Liver (tissue), 9 donors: ENCODE measurements around the gene PTRH1. TPM values are rescaled to one million over a fixed set of nuclear protein-coding genes. Genes with fewer than 3 reads are reported as not detected.

ENCODE experiments used
- DNase-seq: peaks from one replicate; pipeline ENCODE4 v3.0.0-alpha.2; 2017; ENCODE audit warnings: low spot score
- H3K27ac ChIP-seq, 2 donors: one replicate each; pipeline ENCODE4 v1.7.0; 2013; ENCODE audit warnings: inconsistent platforms in 2 of 2, low read length in 2 of 2, control low read depth in 1 of 2, low read depth in 1 of 2, mild to moderate bottlenecking in 1 of 2
- H3K27me3 ChIP-seq, 4 donors: one replicate each; pipeline versions ENCODE4 v1.6.1 to v1.7.0; 2013; ENCODE audit warnings: low read length in 3 of 4, inconsistent platforms in 1 of 4, mild to moderate bottlenecking in 1 of 4, moderate library complexity in 1 of 4; ENCODE audit not compliant: control insufficient read depth in 4 of 4, insufficient read depth in 4 of 4
- H3K36me3 ChIP-seq, 4 donors: one replicate each; pipeline versions ENCODE4 v1.6.1 to v1.7.0; 2013; ENCODE audit warnings: low read length in 3 of 4, mild to moderate bottlenecking in 3 of 4, low read depth in 1 of 4, moderate library complexity in 1 of 4; ENCODE audit not compliant: control insufficient read depth in 4 of 4, insufficient read depth in 3 of 4
- H3K4me1 ChIP-seq, 4 donors: one replicate each; pipeline versions ENCODE4 v1.6.1 to v1.7.0; 2013; ENCODE audit warnings: low read length in 3 of 4, mild to moderate bottlenecking in 3 of 4, moderate library complexity in 1 of 4; ENCODE audit not compliant: control insufficient read depth in 4 of 4, insufficient read depth in 4 of 4
- H3K4me3 ChIP-seq, 3 donors: one replicate each; pipeline versions ENCODE4 v1.6.1 to v1.7.0; 2013; ENCODE audit warnings: low read length in 3 of 3, control low read depth in 1 of 3, low read depth in 1 of 3, mild to moderate bottlenecking in 1 of 3
- H3K9ac ChIP-seq, 2 donors: one replicate each; pipeline ENCODE4 v1.7.0; 2013; ENCODE audit warnings: low read length in 2 of 2, mild to moderate bottlenecking in 2 of 2, moderate library complexity in 2 of 2, control low read depth in 1 of 2, low read depth in 1 of 2
- H3K9me3 ChIP-seq, 4 donors: one replicate each; pipeline versions ENCODE4 v1.6.1 to v1.7.0; 2013; ENCODE audit warnings: low read length in 3 of 4; ENCODE audit not compliant: control insufficient read depth in 4 of 4
- EGR1 ChIP-seq, 2 donors: IDR thresholded peaks; 2 replicates each; pipeline ENCODE4 v1.6.1; 2016 to 2018; ENCODE audit warnings: antibody characterized with exemption in 2 of 2, low read depth in 2 of 2
- FOXA1 ChIP-seq: IDR thresholded peaks from 2 replicates; pipeline ENCODE4 v1.6.1; 2016; ENCODE audit warnings: antibody characterized with exemption
- FOXA2 ChIP-seq: IDR thresholded peaks from 2 replicates; pipeline ENCODE4 v1.6.1; 2016; ENCODE audit warnings: antibody characterized with exemption
- GABPA ChIP-seq, 2 donors: IDR thresholded peaks in 1 of 2; conservative IDR thresholded peaks in 1 of 2; 2 replicates each; pipeline ENCODE4 v1.6.1; 2016; ENCODE audit warnings: antibody characterized with exemption in 2 of 2, mild to moderate bottlenecking in 1 of 2, moderate library complexity in 1 of 2
- HNF4A ChIP-seq, 2 donors: conservative IDR thresholded peaks; 2 replicates each; pipeline ENCODE4 v1.6.1; 2016; ENCODE audit warnings: antibody characterized with exemption in 2 of 2, mild to moderate bottlenecking in 2 of 2
- HNF4G ChIP-seq: IDR thresholded peaks from 2 replicates; pipeline ENCODE4 v1.6.1; 2016; ENCODE audit warnings: antibody characterized with exemption
- JUND ChIP-seq, 2 donors: IDR thresholded peaks; 2 replicates each; pipeline ENCODE4 v1.6.1; 2016; ENCODE audit warnings: antibody characterized with exemption in 2 of 2
- NR2F2 ChIP-seq: IDR thresholded peaks from 2 replicates; pipeline ENCODE4 v1.6.1; 2016; ENCODE audit warnings: antibody characterized with exemption
- RAD21 ChIP-seq, 2 donors: IDR thresholded peaks; 2 replicates each; pipeline ENCODE4 v1.6.1; 2016; ENCODE audit warnings: antibody characterized with exemption in 2 of 2, mild to moderate bottlenecking in 2 of 2
- RXRA ChIP-seq, 2 donors: IDR thresholded peaks; 2 replicates each; pipeline ENCODE4 v1.6.1; 2017 to 2018; ENCODE audit warnings: antibody characterized with exemption in 2 of 2, mild to moderate bottlenecking in 1 of 2
- SP1 ChIP-seq: IDR thresholded peaks from 2 replicates; pipeline ENCODE4 v1.6.1; 2018; ENCODE audit warnings: antibody characterized with exemption, mild to moderate bottlenecking
- TAF1 ChIP-seq: conservative IDR thresholded peaks from 2 replicates; pipeline ENCODE4 v1.6.1; 2016; ENCODE audit warnings: antibody characterized with exemption, mild to moderate bottlenecking
- YY1 ChIP-seq: IDR thresholded peaks from 2 replicates; pipeline ENCODE4 v1.6.1; 2016; ENCODE audit warnings: antibody characterized with exemption, mild to moderate bottlenecking
- WGBS: extraction: QIAGEN DNeasy Blood & Tissue Kit; methylation state at CpG from one replicate; pipeline ENCODE4 v1.1.7; 2013; 5-methylcytosine and 5-hydroxymethylcytosine counted together
- polyA plus RNA-seq, 2 donors: library from polyadenylated mRNA; stranded (reverse) in 1 of 2; unstranded in 1 of 2; fragments of 200-250 nt in 1 of 2; fragments of >200 nt in 1 of 2; fragmentation: Nextera tagmentation in 1 of 2; extraction: Ambion mirVana in 1 of 2; gene quantifications; one replicate each; pipeline versions ENCODE4 v1.2.1 to v1.2.3, GENCODE V29; 2013 to 2015
- total RNA-seq, 2 donors: library from RNA; depleted of rRNA; stranded (reverse); fragments of >200 nt; gene quantifications; one replicate each; pipeline ENCODE4 v1.2.3, GENCODE V29; 2014
- TF ChIP-seq, protein P1 (sequence below): fragments of 150-350 bp; IDR thresholded peaks from 2 replicates; pipeline ENCODE4 v1.5.1; 2017; ENCODE audit warnings: improper control_type of control experiment, low read depth, low read length; ENCODE audit not compliant: missing input control
- TF ChIP-seq, protein P2 (sequence below): IDR thresholded peaks from 2 replicates; pipeline ENCODE4 v1.6.1; 2016; ENCODE audit warnings: antibody characterized with exemption
- TF ChIP-seq, protein P3 (sequence below): IDR thresholded peaks from 2 replicates; pipeline ENCODE4 v1.6.1; 2016; ENCODE audit warnings: antibody characterized with exemption
- TF ChIP-seq, protein P4 (sequence below): IDR thresholded peaks from 2 replicates; pipeline ENCODE4 v1.6.1; 2016; ENCODE audit warnings: antibody characterized with exemption
- donor health status: healthy.
- donor health status: healthy.
- donor health status: healthy.
- donor health status: healthy.
- donor health status: healthy.

Gene PTRH1
- total and polyA plus RNA-seq, 4 donors, result 6.7 to 21.6 (median 9.7) TPM

DNA sequence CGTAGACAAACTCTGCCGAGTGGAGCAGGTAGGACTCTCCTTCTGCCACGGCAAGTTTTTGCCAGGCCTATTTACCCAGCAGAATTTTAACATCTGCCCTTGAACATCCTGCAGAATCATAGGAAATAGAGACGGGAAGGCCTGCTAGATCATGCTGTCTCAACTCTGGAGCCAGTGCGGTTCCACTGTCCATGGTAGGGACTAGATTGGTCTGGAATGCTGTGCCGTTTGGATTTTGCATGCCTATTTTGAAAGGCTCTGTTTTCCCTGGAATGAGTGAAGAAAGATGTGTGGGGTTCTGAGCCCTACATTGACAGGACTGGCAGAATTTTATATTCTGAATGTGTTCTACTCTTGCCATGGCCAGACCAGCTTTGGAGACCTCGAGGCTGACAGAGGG, 42.2 kb downstream of the PTRH1 start:
- H3K4me3 ChIP-seq, result no peak overlapping the region
- no peak for DNase-seq
- 87% methylated on average over 7 of the region's 7 CpGs for WGBS
- no peaks in the 10 kb centered on the region for H3K27me3 ChIP-seq
- no peaks in the 10 kb centered on the region for H3K4me1 ChIP-seq
- H3K9ac ChIP-seq, result no peak overlapping the region
- TF ChIP-seq EGR1 (IDR thresholded peaks at IDR 0.05; ENCODE audit: low read depth in 2 of 2), result no peak
- TF ChIP-seq RAD21 (IDR thresholded peaks at IDR 0.05), result no peak
- no peak for TF ChIP-seq RXRA (IDR thresholded peaks at IDR 0.05)
- TF ChIP-seq, protein P1, sequence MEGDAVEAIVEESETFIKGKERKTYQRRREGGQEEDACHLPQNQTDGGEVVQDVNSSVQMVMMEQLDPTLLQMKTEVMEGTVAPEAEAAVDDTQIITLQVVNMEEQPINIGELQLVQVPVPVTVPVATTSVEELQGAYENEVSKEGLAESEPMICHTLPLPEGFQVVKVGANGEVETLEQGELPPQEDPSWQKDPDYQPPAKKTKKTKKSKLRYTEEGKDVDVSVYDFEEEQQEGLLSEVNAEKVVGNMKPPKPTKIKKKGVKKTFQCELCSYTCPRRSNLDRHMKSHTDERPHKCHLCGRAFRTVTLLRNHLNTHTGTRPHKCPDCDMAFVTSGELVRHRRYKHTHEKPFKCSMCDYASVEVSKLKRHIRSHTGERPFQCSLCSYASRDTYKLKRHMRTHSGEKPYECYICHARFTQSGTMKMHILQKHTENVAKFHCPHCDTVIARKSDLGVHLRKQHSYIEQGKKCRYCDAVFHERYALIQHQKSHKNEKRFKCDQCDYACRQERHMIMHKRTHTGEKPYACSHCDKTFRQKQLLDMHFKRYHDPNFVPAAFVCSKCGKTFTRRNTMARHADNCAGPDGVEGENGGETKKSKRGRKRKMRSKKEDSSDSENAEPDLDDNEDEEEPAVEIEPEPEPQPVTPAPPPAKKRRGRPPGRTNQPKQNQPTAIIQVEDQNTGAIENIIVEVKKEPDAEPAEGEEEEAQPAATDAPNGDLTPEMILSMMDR, result no peak
- no peak for TF ChIP-seq FOXA2
- TF ChIP-seq HNF4G, result no peak
- TF ChIP-seq, protein P2, sequence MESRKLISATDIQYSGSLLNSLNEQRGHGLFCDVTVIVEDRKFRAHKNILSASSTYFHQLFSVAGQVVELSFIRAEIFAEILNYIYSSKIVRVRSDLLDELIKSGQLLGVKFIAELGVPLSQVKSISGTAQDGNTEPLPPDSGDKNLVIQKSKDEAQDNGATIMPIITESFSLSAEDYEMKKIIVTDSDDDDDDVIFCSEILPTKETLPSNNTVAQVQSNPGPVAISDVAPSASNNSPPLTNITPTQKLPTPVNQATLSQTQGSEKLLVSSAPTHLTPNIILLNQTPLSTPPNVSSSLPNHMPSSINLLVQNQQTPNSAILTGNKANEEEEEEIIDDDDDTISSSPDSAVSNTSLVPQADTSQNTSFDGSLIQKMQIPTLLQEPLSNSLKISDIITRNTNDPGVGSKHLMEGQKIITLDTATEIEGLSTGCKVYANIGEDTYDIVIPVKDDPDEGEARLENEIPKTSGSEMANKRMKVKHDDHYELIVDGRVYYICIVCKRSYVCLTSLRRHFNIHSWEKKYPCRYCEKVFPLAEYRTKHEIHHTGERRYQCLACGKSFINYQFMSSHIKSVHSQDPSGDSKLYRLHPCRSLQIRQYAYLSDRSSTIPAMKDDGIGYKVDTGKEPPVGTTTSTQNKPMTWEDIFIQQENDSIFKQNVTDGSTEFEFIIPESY, result no peak
- TF ChIP-seq, protein P3, sequence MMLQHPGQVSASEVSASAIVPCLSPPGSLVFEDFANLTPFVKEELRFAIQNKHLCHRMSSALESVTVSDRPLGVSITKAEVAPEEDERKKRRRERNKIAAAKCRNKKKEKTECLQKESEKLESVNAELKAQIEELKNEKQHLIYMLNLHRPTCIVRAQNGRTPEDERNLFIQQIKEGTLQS, result no peak
- TF ChIP-seq YY1, result no peak
- no peak for TF ChIP-seq NR2F2
- no peak for TF ChIP-seq GABPA (IDR thresholded peaks at IDR 0.05 in 1 of 2, conservative IDR thresholded peaks at IDR 0.05 in 1 of 2)
- no peak for TF ChIP-seq HNF4A (conservative IDR thresholded peaks at IDR 0.05)
- no peak for TF ChIP-seq SP1
- TF ChIP-seq TAF1, result no peak
- TF ChIP-seq FOXA1, result no peak
- TF ChIP-seq JUND (IDR thresholded peaks at IDR 0.05), result no peak
- no peak overlapping the region for H3K27ac ChIP-seq
- H3K36me3 ChIP-seq, result peaks cover 0 to 6% (median 0%) of the 10 kb centered on the region in 4 donors
- H3K9me3 ChIP-seq, result no peaks in the 10 kb centered on the region

DNA sequence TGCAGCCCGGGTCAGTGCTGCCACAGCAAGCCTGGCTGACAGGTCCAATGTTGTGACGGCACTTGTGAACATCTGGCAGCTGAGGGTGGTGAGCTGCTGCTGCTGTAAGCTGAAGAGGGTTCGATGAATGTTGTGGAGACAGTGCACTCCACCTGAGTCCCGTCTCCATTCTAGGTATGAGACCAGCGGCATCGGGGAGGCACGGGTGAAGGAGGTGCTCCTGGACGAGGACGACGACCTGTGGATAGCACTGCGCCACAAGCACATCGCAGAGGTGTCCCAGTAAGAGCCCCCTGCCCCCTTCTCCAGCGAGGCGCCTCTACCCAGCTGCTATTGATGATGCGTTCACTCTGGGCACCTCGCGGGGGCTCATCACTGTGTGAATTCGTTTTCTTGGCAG, 47.6 kb downstream of the PTRH1 start:
- Histone ChIP-seq H3K4me3 (no peak overlapping the region), H3K27ac (no peak overlapping the region), H3K9ac (no peak overlapping the region), H3K36me3 (peaks cover 0 to 4% (median under 1%) of the 10 kb centered on the region in 4 donors), H3K27me3 (no peaks in the 10 kb centered on the region), H3K9me3 (no peaks in the 10 kb centered on the region), H3K4me1 (no peaks in the 10 kb centered on the region)
- no peak for TF ChIP-seq HNF4G
- TF ChIP-seq, protein P4, sequence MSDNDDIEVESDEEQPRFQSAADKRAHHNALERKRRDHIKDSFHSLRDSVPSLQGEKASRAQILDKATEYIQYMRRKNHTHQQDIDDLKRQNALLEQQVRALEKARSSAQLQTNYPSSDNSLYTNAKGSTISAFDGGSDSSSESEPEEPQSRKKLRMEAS, result no peak
- TF ChIP-seq, protein P3, result no peak
- TF ChIP-seq TAF1, result no peak
- WGBS, result 96% methylated on average over 18 of the region's 18 CpGs
- DNase-seq, result no peak
